Ishikawa (cell line): Measurements from ENCODE around the gene ANO4.

Source experiments
- CEBPB ChIP-seq: IDR thresholded peaks from 2 replicates; pipeline ENCODE4 v1.6.1; 2012
- CREB1 ChIP-seq: IDR thresholded peaks from 2 replicates; pipeline ENCODE4 v1.6.1; 2012; ENCODE audit warnings: low read depth
- EGR1 ChIP-seq: IDR thresholded peaks from 2 replicates; pipeline ENCODE4 v1.6.1; 2012
- EP300 ChIP-seq: IDR thresholded peaks from 2 replicates; pipeline ENCODE4 v1.6.1; 2012; ENCODE audit warnings: borderline replicate concordance
- FOXM1 ChIP-seq: IDR thresholded peaks from 2 replicates; pipeline ENCODE4 v1.6.1; 2012; ENCODE audit warnings: low read depth, borderline replicate concordance
- NFIC ChIP-seq: IDR thresholded peaks from 2 replicates; pipeline ENCODE4 v1.6.1; 2012
- RAD21 ChIP-seq: IDR thresholded peaks from 2 replicates; pipeline ENCODE4 v1.6.1; 2012; ENCODE audit warnings: low read depth
- TAF1 ChIP-seq: IDR thresholded peaks from 2 replicates; pipeline ENCODE4 v1.6.1; 2012; ENCODE audit warnings: low read depth, mild to moderate bottlenecking
- TCF12 ChIP-seq: IDR thresholded peaks from 2 replicates; pipeline ENCODE4 v1.6.1; 2012; ENCODE audit warnings: low read depth
- TEAD4 ChIP-seq: IDR thresholded peaks from 2 replicates; pipeline ENCODE4 v1.6.1; 2012
- YY1 ChIP-seq: IDR thresholded peaks from 2 replicates; pipeline ENCODE4 v1.6.1; 2012; ENCODE audit warnings: low read depth
- TF ChIP-seq, protein P1 (sequence below): IDR thresholded peaks from 2 replicates; pipeline ENCODE4 v1.6.1; 2012
- TF ChIP-seq, protein P2 (sequence below): IDR thresholded peaks from 2 replicates; pipeline ENCODE4 v1.6.1; 2012
- TF ChIP-seq, protein P3 (sequence below): IDR thresholded peaks from 2 replicates; pipeline ENCODE4 v1.6.1; 2012; ENCODE audit warnings: low read depth, mild to moderate bottlenecking

DNA sequence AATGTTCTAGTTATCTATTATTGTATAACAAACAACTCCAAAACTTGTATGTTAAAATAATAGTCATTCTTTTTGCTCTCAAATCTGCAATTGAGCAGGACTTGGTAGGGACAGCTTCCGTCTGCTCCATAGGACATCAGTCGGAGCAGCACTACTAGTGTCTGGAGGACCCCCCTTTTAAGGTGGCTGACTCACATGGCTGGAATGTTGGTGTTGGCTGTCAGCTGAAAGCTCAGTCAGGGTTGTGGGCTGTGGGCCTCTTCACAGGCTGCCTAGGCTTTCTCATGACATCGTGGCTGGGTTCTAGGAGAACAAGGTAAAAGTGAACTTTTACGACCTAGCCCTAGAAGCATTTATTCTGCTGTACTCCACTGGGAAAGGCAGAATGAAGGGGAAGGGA, 160.6 kb downstream of the ANO4 start:
- TF ChIP-seq TAF1 (no peak), EGR1 (no peak), TCF12 (no peak), RAD21 (no peak), TEAD4 (peak; percentile 60), CEBPB (no peak), EP300 (no peak), CREB1 (no peak), YY1 (no peak), NFIC (no peak), FOXM1 (no peak)
- TF ChIP-seq, protein P1, sequence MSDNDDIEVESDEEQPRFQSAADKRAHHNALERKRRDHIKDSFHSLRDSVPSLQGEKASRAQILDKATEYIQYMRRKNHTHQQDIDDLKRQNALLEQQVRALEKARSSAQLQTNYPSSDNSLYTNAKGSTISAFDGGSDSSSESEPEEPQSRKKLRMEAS, result no peak
- TF ChIP-seq, protein P2, sequence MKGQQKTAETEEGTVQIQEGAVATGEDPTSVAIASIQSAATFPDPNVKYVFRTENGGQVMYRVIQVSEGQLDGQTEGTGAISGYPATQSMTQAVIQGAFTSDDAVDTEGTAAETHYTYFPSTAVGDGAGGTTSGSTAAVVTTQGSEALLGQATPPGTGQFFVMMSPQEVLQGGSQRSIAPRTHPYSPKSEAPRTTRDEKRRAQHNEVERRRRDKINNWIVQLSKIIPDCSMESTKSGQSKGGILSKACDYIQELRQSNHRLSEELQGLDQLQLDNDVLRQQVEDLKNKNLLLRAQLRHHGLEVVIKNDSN, result no peak
- TF ChIP-seq, protein P3, sequence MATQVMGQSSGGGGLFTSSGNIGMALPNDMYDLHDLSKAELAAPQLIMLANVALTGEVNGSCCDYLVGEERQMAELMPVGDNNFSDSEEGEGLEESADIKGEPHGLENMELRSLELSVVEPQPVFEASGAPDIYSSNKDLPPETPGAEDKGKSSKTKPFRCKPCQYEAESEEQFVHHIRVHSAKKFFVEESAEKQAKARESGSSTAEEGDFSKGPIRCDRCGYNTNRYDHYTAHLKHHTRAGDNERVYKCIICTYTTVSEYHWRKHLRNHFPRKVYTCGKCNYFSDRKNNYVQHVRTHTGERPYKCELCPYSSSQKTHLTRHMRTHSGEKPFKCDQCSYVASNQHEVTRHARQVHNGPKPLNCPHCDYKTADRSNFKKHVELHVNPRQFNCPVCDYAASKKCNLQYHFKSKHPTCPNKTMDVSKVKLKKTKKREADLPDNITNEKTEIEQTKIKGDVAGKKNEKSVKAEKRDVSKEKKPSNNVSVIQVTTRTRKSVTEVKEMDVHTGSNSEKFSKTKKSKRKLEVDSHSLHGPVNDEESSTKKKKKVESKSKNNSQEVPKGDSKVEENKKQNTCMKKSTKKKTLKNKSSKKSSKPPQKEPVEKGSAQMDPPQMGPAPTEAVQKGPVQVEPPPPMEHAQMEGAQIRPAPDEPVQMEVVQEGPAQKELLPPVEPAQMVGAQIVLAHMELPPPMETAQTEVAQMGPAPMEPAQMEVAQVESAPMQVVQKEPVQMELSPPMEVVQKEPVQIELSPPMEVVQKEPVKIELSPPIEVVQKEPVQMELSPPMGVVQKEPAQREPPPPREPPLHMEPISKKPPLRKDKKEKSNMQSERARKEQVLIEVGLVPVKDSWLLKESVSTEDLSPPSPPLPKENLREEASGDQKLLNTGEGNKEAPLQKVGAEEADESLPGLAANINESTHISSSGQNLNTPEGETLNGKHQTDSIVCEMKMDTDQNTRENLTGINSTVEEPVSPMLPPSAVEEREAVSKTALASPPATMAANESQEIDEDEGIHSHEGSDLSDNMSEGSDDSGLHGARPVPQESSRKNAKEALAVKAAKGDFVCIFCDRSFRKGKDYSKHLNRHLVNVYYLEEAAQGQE, result no peak
